MM.1S (cell line): ENCODE measurements around the gene NEK5.
A peak's percentile ranks its signal among the peaks of the same experiment; 100 is the strongest.
"Not testable (repeated sequence)": the region's sequence is repeated elsewhere in the genome, so short reads cannot be mapped to it uniquely, and the experiment has no call there.

Experiments
- DNase-seq: peaks from one replicate; pipeline ENCODE4 v3.0.0-alpha.2; 2015
- H2AFZ ChIP-seq: fragments of 300-600 bp; sonication (generic); 2 replicates; pipeline ENCODE4 v1.6.0; 2016; ENCODE audit warnings: antibody characterized with exemption, low read length
- H3F3A ChIP-seq: fragments of 300-600 bp; sonication (generic); 2 replicates; pipeline ENCODE4 v1.6.1; 2016; ENCODE audit warnings: mild to moderate bottlenecking, antibody characterized with exemption, low read length, moderate library complexity, mixed read lengths; ENCODE audit not compliant: insufficient read depth
- H3K27ac ChIP-seq: fragments of 300-600 bp; sonication (generic); 2 replicates; pipeline ENCODE4 v1.5.1; 2016; ENCODE audit warnings: mild to moderate bottlenecking, low read length
- H3K27me3 ChIP-seq: fragments of 300-600 bp; sonication (generic); replicated peaks from 2 replicates; pipeline ENCODE4 v1.6.0; 2016; ENCODE audit warnings: low read length; ENCODE audit not compliant: insufficient read depth
- H3K36me3 ChIP-seq: fragments of 300-600 bp; sonication (generic); replicated peaks from 2 replicates; pipeline ENCODE4 v1.6.1; 2016; ENCODE audit warnings: mild to moderate bottlenecking, low read length, mixed read lengths; ENCODE audit not compliant: insufficient read depth
- H3K4me1 ChIP-seq: fragments of 300-600 bp; sonication (generic); 2 replicates; pipeline ENCODE4 v1.6.1; 2016; ENCODE audit warnings: low read length, mixed read lengths
- H3K4me2 ChIP-seq: fragments of 300-600 bp; sonication (generic); 2 replicates; pipeline ENCODE4 v1.6.0; 2016; ENCODE audit warnings: low read depth, low read length
- H3K4me3 ChIP-seq: fragments of 300-600 bp; sonication (generic); 2 replicates; pipeline ENCODE4 v1.5.1; 2016; ENCODE audit warnings: low read length, mixed read lengths
- H3K79me2 ChIP-seq: fragments of 300-600 bp; sonication (generic); 2 replicates; pipeline ENCODE4 v1.6.1; 2016; ENCODE audit warnings: mixed run types, low read length, mixed read lengths
- H3K9ac ChIP-seq: fragments of 300-600 bp; sonication (generic); 2 replicates; pipeline ENCODE4 v1.6.1; 2016; ENCODE audit warnings: low read length, mixed read lengths
- H3K9me2 ChIP-seq: fragments of 300-600 bp; sonication (generic); replicated peaks from 2 replicates; pipeline ENCODE4 v1.6.1; 2016; ENCODE audit warnings: mild to moderate bottlenecking, low read length, mixed read lengths; ENCODE audit not compliant: insufficient read depth
- H3K9me3 ChIP-seq: fragments of 300-600 bp; sonication (generic); replicated peaks from 2 replicates; pipeline ENCODE4 v1.6.1; 2016; ENCODE audit warnings: mild to moderate bottlenecking, low read length, mixed read lengths; ENCODE audit not compliant: insufficient read depth
- H4K20me1 ChIP-seq: fragments of 300-600 bp; sonication (generic); 2 replicates; pipeline ENCODE4 v1.6.1; 2016; ENCODE audit warnings: mild to moderate bottlenecking, low read length, moderate library complexity, mixed read lengths; ENCODE audit not compliant: insufficient read depth
- EZH2 ChIP-seq: fragments of 300-600 bp; sonication (generic); optimal IDR thresholded peaks from 2 replicates; pipeline ENCODE3; 2017; ENCODE audit warnings: low read depth, mild to moderate bottlenecking, antibody characterized with exemption, low read length, mixed read lengths
- EZH2phosphoT487 ChIP-seq: fragments of 300-600 bp; sonication (generic); IDR thresholded peaks from 2 replicates; pipeline ENCODE4 v1.6.1; 2018; ENCODE audit warnings: antibody characterized with exemption, low read length
- TF ChIP-seq, protein P1 (sequence below): fragments of 300-600 bp; sonication (generic); IDR thresholded peaks from 2 replicates; pipeline ENCODE4 v1.5.1; 2016; ENCODE audit warnings: antibody characterized with exemption, low read length, mixed read lengths

Gene NEK5

DNA sequence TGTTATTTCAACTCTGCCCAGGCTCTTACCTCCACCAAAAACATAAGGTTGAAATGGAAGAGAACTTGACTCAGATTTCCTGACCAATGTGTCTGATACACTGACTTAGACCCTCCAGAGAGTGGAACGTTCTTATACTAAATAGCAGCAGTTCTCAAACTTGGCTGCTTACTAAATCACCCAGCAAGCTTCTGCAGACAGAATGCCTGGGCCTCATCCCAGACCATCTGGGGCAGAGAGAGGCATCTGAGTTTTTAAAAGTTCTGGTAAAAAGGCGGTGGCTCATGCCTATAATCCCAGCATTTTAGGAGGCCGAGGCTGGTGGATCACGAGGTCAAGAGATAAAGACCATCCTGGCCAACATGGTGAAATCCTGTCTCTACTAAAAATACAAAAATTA is 46.3 kb downstream of the NEK5 start:
- Histone ChIP-seq H3K79me2 (no peaks in the 10 kb centered on the region), H3K4me2 (no peak overlapping the region), H3K4me3 (no peak overlapping the region), H3K27me3 (no peaks in the 10 kb centered on the region), H3K27ac (no peak overlapping the region), H3K9me2 (no peaks in the 10 kb centered on the region), H3K4me1 (no peaks in the 10 kb centered on the region), H3K9ac (no peak overlapping the region), H3F3A (no peaks in the 10 kb centered on the region), H2AFZ (no peak overlapping the region), H3K9me3 (no peaks in the 10 kb centered on the region), H3K36me3 (no peaks in the 10 kb centered on the region), H4K20me1 (no peaks in the 10 kb centered on the region)
- TF ChIP-seq EZH2 (no peak), EZH2phosphoT487 (no peak)
- TF ChIP-seq, protein P1, sequence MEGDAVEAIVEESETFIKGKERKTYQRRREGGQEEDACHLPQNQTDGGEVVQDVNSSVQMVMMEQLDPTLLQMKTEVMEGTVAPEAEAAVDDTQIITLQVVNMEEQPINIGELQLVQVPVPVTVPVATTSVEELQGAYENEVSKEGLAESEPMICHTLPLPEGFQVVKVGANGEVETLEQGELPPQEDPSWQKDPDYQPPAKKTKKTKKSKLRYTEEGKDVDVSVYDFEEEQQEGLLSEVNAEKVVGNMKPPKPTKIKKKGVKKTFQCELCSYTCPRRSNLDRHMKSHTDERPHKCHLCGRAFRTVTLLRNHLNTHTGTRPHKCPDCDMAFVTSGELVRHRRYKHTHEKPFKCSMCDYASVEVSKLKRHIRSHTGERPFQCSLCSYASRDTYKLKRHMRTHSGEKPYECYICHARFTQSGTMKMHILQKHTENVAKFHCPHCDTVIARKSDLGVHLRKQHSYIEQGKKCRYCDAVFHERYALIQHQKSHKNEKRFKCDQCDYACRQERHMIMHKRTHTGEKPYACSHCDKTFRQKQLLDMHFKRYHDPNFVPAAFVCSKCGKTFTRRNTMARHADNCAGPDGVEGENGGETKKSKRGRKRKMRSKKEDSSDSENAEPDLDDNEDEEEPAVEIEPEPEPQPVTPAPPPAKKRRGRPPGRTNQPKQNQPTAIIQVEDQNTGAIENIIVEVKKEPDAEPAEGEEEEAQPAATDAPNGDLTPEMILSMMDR, result no peak
- no peak for DNase-seq

DNA sequence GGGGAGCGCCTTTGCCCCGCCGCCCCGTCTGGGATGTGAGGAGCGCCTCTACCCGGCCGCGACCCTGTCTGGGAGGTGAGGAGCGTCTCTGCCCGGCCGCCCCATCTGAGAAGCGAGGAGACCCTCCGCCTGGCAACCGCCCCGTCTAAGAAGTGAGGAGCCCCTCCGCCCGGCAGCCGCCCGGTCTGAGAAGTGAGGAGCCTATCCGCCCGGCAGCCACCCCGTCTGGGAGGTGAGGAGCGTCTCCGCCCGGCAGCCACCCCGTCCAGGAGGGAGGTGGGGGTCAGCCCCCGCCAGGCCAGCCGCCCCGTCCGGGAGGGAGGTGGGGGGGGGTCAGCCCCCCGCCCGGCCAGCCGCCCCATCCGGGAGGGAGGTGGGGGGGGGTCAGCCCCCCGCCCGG is 49.0 kb downstream of the NEK5 start:
- H3K79me2 ChIP-seq, H3K4me1 ChIP-seq, H3K9me3 ChIP-seq, H3K27me3 ChIP-seq, H3K9ac ChIP-seq, H3K4me3 ChIP-seq, H3F3A ChIP-seq, H3K4me2 ChIP-seq, H2AFZ ChIP-seq, H3K9me2 ChIP-seq, H4K20me1 ChIP-seq, H3K36me3 ChIP-seq, H3K27ac ChIP-seq, DNase-seq: not testable (repeated sequence)

DNA sequence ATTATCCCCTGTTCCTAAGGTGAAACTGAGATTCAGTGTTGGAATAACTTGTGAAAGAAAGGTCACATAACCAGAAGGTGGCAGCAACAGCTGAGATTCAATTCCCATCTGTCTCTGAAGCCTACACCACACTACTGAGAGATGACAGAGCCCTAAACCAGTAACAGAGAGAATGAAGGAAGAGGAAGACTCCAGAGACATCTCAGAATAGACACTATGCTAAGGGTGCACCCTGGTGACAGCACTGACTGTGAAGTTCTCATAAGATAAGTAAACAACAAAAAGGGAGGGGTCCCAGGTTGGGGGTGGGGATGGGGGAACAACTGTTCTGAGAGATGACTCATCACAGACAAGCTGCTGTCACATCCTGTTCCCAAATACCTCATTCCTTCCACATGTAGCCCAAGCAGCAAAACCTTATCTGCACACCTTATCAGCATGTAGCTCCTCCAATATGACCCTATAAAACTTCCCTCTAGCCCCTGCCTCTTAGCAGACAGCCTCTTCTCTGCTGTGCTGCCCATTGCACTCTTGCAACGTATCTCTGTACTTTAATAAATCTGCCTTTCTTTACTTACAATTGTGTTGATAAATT is 57.8 kb downstream of the NEK5 start:
- no peaks in the 10 kb centered on the region for H4K20me1 ChIP-seq
- H3K79me2 ChIP-seq, result no peaks in the 10 kb centered on the region
- no peak overlapping the region for H3K4me3 ChIP-seq
- no peak for TF ChIP-seq EZH2
- TF ChIP-seq, protein P1, result peak; percentile 21
- TF ChIP-seq EZH2phosphoT487, result no peak
- H3F3A ChIP-seq, result no peaks in the 10 kb centered on the region
- no peak overlapping the region for H3K27ac ChIP-seq
- H3K9me2 ChIP-seq, result no peaks in the 10 kb centered on the region
- no peak for DNase-seq
- H3K9ac ChIP-seq, result no peak overlapping the region
- no peaks in the 10 kb centered on the region for H3K27me3 ChIP-seq
- no peak overlapping the region for H2AFZ ChIP-seq
- no peaks in the 10 kb centered on the region for H3K4me1 ChIP-seq
- H3K4me2 ChIP-seq, result no peak overlapping the region
- no peaks in the 10 kb centered on the region for H3K9me3 ChIP-seq
- H3K36me3 ChIP-seq, result no peaks in the 10 kb centered on the region

DNA sequence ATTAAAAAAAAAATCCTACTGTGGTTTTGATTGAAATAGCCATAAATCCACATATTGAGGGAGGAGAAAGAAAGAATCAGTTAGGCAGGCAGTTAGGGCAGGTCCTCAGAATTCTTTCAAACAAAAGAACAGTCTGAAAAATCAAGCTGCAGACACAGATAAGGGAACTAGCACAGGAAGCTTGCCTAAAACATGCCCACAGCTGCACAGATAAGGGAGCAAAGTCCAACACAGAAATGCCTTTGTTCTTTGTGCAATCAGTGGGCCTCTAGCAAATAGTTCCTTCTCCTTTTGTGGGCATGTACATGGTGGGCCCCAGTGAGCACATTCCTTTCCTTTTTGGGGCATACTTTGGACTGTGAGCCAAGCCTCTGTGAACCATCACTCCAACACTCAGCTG is 61.6 kb downstream of the NEK5 start:
- no peak overlapping the region for H2AFZ ChIP-seq
- H4K20me1 ChIP-seq, result no peaks in the 10 kb centered on the region
- no peak overlapping the region for H3K27ac ChIP-seq
- no peaks in the 10 kb centered on the region for H3K36me3 ChIP-seq
- no peaks in the 10 kb centered on the region for H3K27me3 ChIP-seq
- no peaks in the 10 kb centered on the region for H3K9me2 ChIP-seq
- H3K4me2 ChIP-seq, result no peak overlapping the region
- DNase-seq, result no peak
- no peak for TF ChIP-seq EZH2phosphoT487
- no peak for TF ChIP-seq EZH2
- TF ChIP-seq, protein P1, result no peak
- H3K9me3 ChIP-seq, result no peaks in the 10 kb centered on the region
- no peak overlapping the region for H3K9ac ChIP-seq
- no peaks in the 10 kb centered on the region for H3K4me1 ChIP-seq
- no peaks in the 10 kb centered on the region for H3F3A ChIP-seq
- H3K79me2 ChIP-seq, result no peaks in the 10 kb centered on the region
- no peak overlapping the region for H3K4me3 ChIP-seq
